Ovary (tissue), 3 donors: ENCODE data around the gene MYH11.

Experiments
- EP300 ChIP-seq: sonication (generic); formaldehyde crosslinking; IDR thresholded peaks from one replicate; pipeline ENCODE4 v1.6.1; 2017; ENCODE audit warnings: antibody characterized with exemption
- POLR2A ChIP-seq: fragments of 450-650 bp; IDR thresholded peaks from one replicate; pipeline ENCODE4 v1.6.1; 2017; ENCODE audit warnings: antibody characterized with exemption, mild to moderate bottlenecking, moderate library complexity
- TF ChIP-seq, protein P1 (sequence below), 3 donors: fragments of 450-650 bp in 2 of 3; fragments of 200-600 bp in 1 of 3; IDR thresholded peaks; one replicate each; pipeline versions ENCODE4 v1.5.1 to v1.8.0; 2016 to 2022; ENCODE audit warnings: antibody characterized with exemption in 3 of 3, mild to moderate bottlenecking in 1 of 3
- donor health status: DM: no; HTN: no; CAD: no.

DNA sequence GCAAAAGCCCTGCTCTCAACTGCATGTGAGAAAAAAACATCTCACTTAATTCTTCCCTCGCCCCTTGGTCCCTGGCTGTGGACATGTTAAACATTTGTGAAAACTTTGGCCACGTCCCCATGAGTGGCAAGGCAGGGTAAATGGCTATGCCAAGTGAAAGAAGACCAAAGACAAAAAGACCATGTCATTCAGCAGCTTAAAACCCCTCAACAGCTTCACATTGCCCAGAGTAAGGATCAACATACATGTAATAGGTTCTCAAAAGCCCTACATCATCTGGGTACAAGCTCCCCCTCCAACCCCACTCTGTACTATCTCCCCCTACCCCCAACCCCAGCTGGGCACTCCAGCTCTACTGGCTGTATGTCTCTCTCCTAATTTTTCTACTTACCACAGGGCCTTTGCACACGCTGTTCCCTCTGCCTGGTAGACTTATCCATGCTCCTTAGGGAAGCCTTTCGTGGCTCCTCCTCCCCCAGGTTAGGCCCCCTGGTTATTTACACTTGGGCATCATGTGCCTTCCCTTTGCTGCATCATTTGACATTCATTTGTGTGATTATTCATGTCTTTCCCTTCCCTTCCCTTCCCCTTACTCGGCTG, 131.1 kb downstream of the MYH11 start:
- TF ChIP-seq, protein P1, sequence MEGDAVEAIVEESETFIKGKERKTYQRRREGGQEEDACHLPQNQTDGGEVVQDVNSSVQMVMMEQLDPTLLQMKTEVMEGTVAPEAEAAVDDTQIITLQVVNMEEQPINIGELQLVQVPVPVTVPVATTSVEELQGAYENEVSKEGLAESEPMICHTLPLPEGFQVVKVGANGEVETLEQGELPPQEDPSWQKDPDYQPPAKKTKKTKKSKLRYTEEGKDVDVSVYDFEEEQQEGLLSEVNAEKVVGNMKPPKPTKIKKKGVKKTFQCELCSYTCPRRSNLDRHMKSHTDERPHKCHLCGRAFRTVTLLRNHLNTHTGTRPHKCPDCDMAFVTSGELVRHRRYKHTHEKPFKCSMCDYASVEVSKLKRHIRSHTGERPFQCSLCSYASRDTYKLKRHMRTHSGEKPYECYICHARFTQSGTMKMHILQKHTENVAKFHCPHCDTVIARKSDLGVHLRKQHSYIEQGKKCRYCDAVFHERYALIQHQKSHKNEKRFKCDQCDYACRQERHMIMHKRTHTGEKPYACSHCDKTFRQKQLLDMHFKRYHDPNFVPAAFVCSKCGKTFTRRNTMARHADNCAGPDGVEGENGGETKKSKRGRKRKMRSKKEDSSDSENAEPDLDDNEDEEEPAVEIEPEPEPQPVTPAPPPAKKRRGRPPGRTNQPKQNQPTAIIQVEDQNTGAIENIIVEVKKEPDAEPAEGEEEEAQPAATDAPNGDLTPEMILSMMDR (IDR thresholded peaks at IDR 0.05) = no peak
- TF ChIP-seq POLR2A (no peak), EP300 (no peak)
